Adrenal gland (tissue), 12 donors: ENCODE results near the gene STARD13. TPM values are rescaled to one million over a fixed set of nuclear protein-coding genes. Genes with fewer than 3 reads are reported as not detected.

Source experiments
- DNase-seq, 7 donors: peaks; one replicate each; pipeline ENCODE4 v3.0.0-alpha.2; 2019 to 2020
- H3K27ac ChIP-seq, 5 donors: fragments of 200-600 bp; sonication (generic) in 4 of 5; 1 replicate in 3 of 5; 2 replicates in 2 of 5; pipeline versions ENCODE4 v1.5.1 to v1.8.0; 2016 to 2020; ENCODE audit warnings: mild to moderate bottlenecking in 1 of 5
- H3K27me3 ChIP-seq: fragments of 200-600 bp; 2 replicates; pipeline ENCODE4 v1.8.0; 2021
- H3K36me3 ChIP-seq, 2 donors: fragments of 200-600 bp; replicated peaks in 1 of 2; 1 replicate in 1 of 2; 2 replicates in 1 of 2; pipeline versions ENCODE4 v1.5.1 to v1.8.0; 2018 to 2022
- H3K4me1 ChIP-seq, 2 donors: fragments of 200-600 bp; replicated peaks in 1 of 2; 1 replicate in 1 of 2; 2 replicates in 1 of 2; pipeline versions ENCODE4 v1.5.1 to v1.8.0; 2018 to 2021
- H3K4me3 ChIP-seq, 4 donors: fragments of 200-600 bp; sonication (generic) in 3 of 4; one replicate each; pipeline ENCODE4 v1.5.1; 2016 to 2018
- H3K9me3 ChIP-seq, 3 donors: fragments of 200-600 bp; sonication (generic) in 1 of 3; replicated peaks in 1 of 3; 1 replicate in 2 of 3; 2 replicates in 1 of 3; pipeline versions ENCODE4 v1.5.1 to v1.8.0; 2016 to 2021
- POLR2A ChIP-seq, 2 donors: fragments of 450-650 bp; IDR thresholded peaks; one replicate each; pipeline ENCODE4 v1.6.1; 2017; ENCODE audit warnings: antibody characterized with exemption in 2 of 2, mild to moderate bottlenecking in 2 of 2, moderate library complexity in 1 of 2
- WGBS, 4 donors: extraction: QIAGEN DNeasy Blood & Tissue Kit in 2 of 4; methylation state at CpG; one replicate each; pipeline versions ENCODE4 v1.1.5 to v1.1.7; 2013 to 2017; 5-methylcytosine and 5-hydroxymethylcytosine counted together
- intact Hi-C, 2 donors: fragments of 100-400 bp; cut with DNase I; formaldehyde crosslinking; loops; one replicate each; pipeline versions ENCODE4 v1.14.1 to v1.15.0; 2022 to 2023
- polyA plus RNA-seq, 3 donors: library from polyadenylated mRNA; stranded (reverse); fragments of 200-250 nt in 2 of 3; fragments of 350-450 nt in 1 of 3; fragmentation: Illumina TruSeq in 1 of 3; extraction: RNeasy Lipid Tissue Mini Kit (QIAGEN cat#74804) in 1 of 3; gene quantifications; one replicate each; pipeline ENCODE4 v1.2.3, GENCODE V29; 2013 to 2014
- total RNA-seq, 9 donors: library from RNA; depleted of rRNA in 4 of 9; stranded (reverse); fragments of >200 nt in 4 of 9; fragments of 120-200 nt in 1 of 9; fragmentation: NEBNext Ultra II Directional in 1 of 9; extraction: Animal tissue kit (Norgen Biotek cat#: 25700) in 1 of 9; gene quantifications; one replicate each; pipeline versions ENCODE4 v1.1.0 to v1.2.4, GENCODE V29; 2013 to 2023
- TF ChIP-seq, protein P1 (sequence below), 6 experiments: fragments of 450-650 bp in 4 of 6; fragments of 200-600 bp in 2 of 6; sonication (generic) in 1 of 6; IDR thresholded peaks; 1 replicate in 5 of 6; 2 replicates in 1 of 6; pipeline versions ENCODE4 v1.5.1 to v1.8.0; 2016 to 2021; ENCODE audit warnings: antibody characterized with exemption in 6 of 6, mild to moderate bottlenecking in 2 of 6, moderate library complexity in 1 of 6
- donor health status: healthy with polysubstance abuse.
- donor health status: Bipolar disorder and iron deficiency.
- donor health status: DM: yes; HTN: yes; CAD: no.
- donor health status: DM: no; HTN: no; CAD: no.
- donor health status: DM: no; HTN: no; CAD: no.
- donor health status: DM: yes; HTN: yes; CAD: no.

Gene STARD13
- total and polyA plus RNA-seq, 12 donors = 10.5 to 79.8 (median 33.6) TPM

GRCh38 chr13:33125821-33126570 lies 159.6 kb downstream of the STARD13 start:
- WGBS, 4 donors = 23 to 31% (median 27%) methylated on average over 6 to 10 of the region's 10 CpGs
- DNase-seq = peak; percentile 72 to 95 (median 92)
- Histone ChIP-seq H3K9me3 (no peaks in the 10 kb centered on the region), H3K27me3 (no peaks in the 10 kb centered on the region), H3K27ac (peak overlapping the region; percentile 56 to 95 (median 88)), H3K36me3 (peaks cover 0 to 17% of the 10 kb centered on the region in 2 donors), H3K4me3 (no peak overlapping the region), H3K4me1 (peaks cover 40 to 74% of the 10 kb centered on the region in 2 donors)
- intact Hi-C loops = no loop called here
- peak in 1 of 2 donors; percentile 44 for TF ChIP-seq POLR2A (IDR thresholded peaks at IDR 0.05)
- TF ChIP-seq, protein P1, sequence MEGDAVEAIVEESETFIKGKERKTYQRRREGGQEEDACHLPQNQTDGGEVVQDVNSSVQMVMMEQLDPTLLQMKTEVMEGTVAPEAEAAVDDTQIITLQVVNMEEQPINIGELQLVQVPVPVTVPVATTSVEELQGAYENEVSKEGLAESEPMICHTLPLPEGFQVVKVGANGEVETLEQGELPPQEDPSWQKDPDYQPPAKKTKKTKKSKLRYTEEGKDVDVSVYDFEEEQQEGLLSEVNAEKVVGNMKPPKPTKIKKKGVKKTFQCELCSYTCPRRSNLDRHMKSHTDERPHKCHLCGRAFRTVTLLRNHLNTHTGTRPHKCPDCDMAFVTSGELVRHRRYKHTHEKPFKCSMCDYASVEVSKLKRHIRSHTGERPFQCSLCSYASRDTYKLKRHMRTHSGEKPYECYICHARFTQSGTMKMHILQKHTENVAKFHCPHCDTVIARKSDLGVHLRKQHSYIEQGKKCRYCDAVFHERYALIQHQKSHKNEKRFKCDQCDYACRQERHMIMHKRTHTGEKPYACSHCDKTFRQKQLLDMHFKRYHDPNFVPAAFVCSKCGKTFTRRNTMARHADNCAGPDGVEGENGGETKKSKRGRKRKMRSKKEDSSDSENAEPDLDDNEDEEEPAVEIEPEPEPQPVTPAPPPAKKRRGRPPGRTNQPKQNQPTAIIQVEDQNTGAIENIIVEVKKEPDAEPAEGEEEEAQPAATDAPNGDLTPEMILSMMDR (IDR thresholded peaks at IDR 0.05) = no peak

DNA sequence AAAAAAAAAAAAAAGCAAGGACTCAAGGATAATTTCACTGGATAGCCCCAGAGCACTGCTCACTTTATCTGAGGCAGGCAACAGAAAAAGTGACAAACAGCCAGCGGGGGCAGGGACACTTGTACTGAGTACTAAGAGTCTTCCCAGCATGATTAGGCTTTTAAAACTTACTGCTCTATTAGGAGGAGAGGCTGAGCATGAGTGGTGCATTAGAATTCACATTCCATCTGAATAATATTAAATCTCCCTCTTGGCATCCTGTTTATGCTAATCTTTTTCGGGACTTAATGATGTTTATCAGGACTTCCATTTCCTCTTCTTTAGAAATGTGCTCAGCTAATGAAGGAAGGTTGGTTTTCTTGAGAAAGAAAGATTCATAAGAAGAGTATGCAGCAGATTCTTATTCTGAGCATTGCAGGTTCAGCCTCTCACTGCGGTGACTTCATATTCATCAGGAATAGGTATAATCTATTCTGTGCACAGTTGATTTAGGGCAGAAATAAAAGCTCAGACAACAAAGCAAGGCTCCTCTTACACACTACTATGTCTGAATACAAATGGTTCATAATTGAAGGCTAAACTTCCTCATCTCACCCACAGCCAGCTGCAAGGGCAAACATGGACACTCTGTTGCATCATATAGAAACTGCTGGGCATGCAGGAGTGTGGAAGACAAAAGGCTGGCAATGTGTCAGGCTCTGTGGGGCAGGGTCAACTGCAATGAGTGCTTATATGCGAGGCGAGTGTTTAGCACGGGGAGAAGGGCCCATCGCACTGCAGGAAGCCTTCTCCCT lies 162.3 kb downstream of the STARD13 start:
- Histone ChIP-seq H3K27me3 (no peaks in the 10 kb centered on the region), H3K4me1 (peaks cover 40 to 70% of the 10 kb centered on the region in 2 donors), H3K27ac (peak overlapping the region in 3 of 5 donors; percentile 31 to 88 (median 83)), H3K9me3 (no peaks in the 10 kb centered on the region), H3K36me3 (peaks cover 0 to 2% of the 10 kb centered on the region in 2 donors), H3K4me3 (no peak overlapping the region)
- intact Hi-C loops = no loop called here
- peak in 6 of 7 donors; percentile 43 to 73 (median 56) for DNase-seq
- TF ChIP-seq, protein P1 (IDR thresholded peaks at IDR 0.05) = no peak
- TF ChIP-seq POLR2A (IDR thresholded peaks at IDR 0.05) = no peak
- WGBS, 4 donors = 74 to 79% (median 76%) methylated on average over 7 of the region's 7 CpGs

DNA sequence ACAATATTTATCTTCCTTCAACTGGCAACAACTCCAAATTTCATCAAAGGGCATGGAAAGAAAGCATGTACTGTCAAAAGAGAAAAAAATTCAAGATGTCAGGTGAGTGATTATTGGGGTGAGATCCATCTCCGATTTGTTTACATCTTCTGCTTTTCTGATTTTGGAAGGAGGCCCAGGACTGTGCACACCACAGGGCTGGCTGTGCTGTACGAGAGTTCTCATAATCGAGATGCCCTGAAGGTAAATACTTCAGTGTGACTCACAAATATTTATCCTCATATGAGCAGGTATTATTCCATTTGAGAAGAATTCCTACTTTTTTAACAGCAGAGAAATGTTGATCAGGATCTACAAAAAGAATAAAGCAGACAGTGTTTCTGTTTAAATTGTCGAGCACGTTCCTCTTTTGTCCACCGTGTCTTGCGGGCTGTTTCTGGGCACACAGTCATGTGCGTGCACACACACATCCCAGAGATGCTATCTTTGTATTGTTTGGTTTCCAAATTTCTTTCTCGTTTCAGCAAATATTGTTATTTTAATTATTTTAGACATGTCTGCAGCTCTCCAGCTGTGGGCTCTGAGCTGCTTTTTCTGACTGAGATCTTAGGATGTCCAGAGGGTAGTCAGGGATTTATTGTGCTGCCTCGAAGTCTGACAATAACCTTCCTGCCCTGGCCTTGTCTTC lies 165.6 kb downstream of the STARD13 start:
- WGBS, 4 donors = 69 to 79% (median 73%) methylated on average over 10 of the region's 10 CpGs
- Histone ChIP-seq H3K36me3 (peaks cover 0 to 35% of the 10 kb centered on the region in 2 donors), H3K27ac (no peak overlapping the region), H3K4me1 (peaks cover 20 to 37% of the 10 kb centered on the region in 2 donors), H3K4me3 (no peak overlapping the region), H3K9me3 (no peaks in the 10 kb centered on the region), H3K27me3 (no peaks in the 10 kb centered on the region)
- intact Hi-C loops = no loop called here
- TF ChIP-seq, protein P1 (IDR thresholded peaks at IDR 0.05) = no peak
- TF ChIP-seq POLR2A (IDR thresholded peaks at IDR 0.05) = no peak
- DNase-seq = no peak
